HEK293 (cell line): ENCODE data around the gene VANGL1.

ENCODE experiments used
- CTCF ChIP-seq: fragments of 450-650 bp; formaldehyde crosslinking; IDR thresholded peaks from 2 replicates; pipeline ENCODE4 v1.5.1; 2016; ENCODE audit warnings: missing biosample characterization, missing genetic modification characterization
- SALL2 ChIP-seq: fragments of 450-650 bp; formaldehyde crosslinking; IDR thresholded peaks from 2 replicates; pipeline ENCODE4 v1.5.0; 2017; ENCODE audit warnings: missing biosample characterization, mild to moderate bottlenecking, missing genetic modification characterization, borderline replicate concordance
- ZBTB7A ChIP-seq: fragments of 450-650 bp; formaldehyde crosslinking; IDR thresholded peaks from 2 replicates; pipeline ENCODE4 v1.5.1; 2016; ENCODE audit warnings: low read depth, missing biosample characterization, missing genetic modification characterization
- ZNF10 ChIP-seq: fragments of 450-650 bp; formaldehyde crosslinking; IDR thresholded peaks from 2 replicates; pipeline ENCODE4 v1.5.1; 2017; ENCODE audit warnings: missing biosample characterization, missing genetic modification characterization
- ZNF24 ChIP-seq: fragments of 450-650 bp; formaldehyde crosslinking; IDR thresholded peaks from 2 replicates; pipeline ENCODE4 v1.5.1; 2016; ENCODE audit warnings: missing biosample characterization, missing genetic modification characterization
- ZNF366 ChIP-seq: fragments of 450-650 bp; formaldehyde crosslinking; conservative IDR thresholded peaks from 2 replicates; pipeline ENCODE4 v1.5.1; 2016; ENCODE audit warnings: missing biosample characterization, missing genetic modification characterization
- TF ChIP-seq, protein P1 (sequence below): fragments of 450-650 bp; formaldehyde crosslinking; conservative IDR thresholded peaks from 2 replicates; pipeline ENCODE4 v1.5.1; 2016; ENCODE audit warnings: low read depth, missing biosample characterization, missing genetic modification characterization

GRCh38 chr1:115706587-115707425 lies 65.0 kb downstream of the VANGL1 start:
- TF ChIP-seq CTCF (tag by site-specific recombination) (peak; percentile 48), ZNF24 (tag by site-specific recombination) (no peak), ZBTB7A (no peak), ZNF366 (tag by site-specific recombination) (no peak), SALL2 (no peak), ZNF10 (tag by site-specific recombination) (no peak)
- TF ChIP-seq, protein P1, sequence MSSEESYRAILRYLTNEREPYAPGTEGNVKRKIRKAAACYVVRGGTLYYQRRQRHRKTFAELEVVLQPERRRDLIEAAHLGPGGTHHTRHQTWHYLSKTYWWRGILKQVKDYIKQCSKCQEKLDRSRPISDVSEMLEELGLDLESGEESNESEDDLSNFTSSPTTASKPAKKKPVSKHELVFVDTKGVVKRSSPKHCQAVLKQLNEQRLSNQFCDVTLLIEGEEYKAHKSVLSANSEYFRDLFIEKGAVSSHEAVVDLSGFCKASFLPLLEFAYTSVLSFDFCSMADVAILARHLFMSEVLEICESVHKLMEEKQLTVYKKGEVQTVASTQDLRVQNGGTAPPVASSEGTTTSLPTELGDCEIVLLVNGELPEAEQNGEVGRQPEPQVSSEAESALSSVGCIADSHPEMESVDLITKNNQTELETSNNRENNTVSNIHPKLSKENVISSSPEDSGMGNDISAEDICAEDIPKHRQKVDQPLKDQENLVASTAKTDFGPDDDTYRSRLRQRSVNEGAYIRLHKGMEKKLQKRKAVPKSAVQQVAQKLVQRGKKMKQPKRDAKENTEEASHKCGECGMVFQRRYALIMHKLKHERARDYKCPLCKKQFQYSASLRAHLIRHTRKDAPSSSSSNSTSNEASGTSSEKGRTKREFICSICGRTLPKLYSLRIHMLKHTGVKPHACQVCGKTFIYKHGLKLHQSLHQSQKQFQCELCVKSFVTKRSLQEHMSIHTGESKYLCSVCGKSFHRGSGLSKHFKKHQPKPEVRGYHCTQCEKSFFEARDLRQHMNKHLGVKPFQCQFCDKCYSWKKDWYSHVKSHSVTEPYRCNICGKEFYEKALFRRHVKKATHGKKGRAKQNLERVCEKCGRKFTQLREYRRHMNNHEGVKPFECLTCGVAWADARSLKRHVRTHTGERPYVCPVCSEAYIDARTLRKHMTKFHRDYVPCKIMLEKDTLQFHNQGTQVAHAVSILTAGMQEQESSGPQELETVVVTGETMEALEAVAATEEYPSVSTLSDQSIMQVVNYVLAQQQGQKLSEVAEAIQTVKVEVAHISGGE (tag by site-specific recombination), result no peak
